GM21447 (cell line): Measurements from ENCODE around the gene CLCN3.
"Not testable (repeated sequence)": the region's sequence is repeated elsewhere in the genome, so short reads cannot be mapped to it uniquely, and the experiment has no call there.

ENCODE experiments used
- ATAC-seq: cut with Tn5 transposase; IDR thresholded peaks from one replicate; pipeline ENCODE4 v1.9.1; 2021; ENCODE audit not compliant: unreplicated experiment

The CLCN3 gene

GRCh38 chr4:169617306-169617705 lies 3.1 kb upstream of the CLCN3 start:
- no peak for ATAC-seq

GRCh38 chr4:169618286-169618685 lies 2.1 kb upstream of the CLCN3 start:
- ATAC-seq = no peak

- ATAC-seq = no peak
Observed at GRCh38 chr4:169618986-169619385, 1.4 kb upstream of the CLCN3 start.

GRCh38 chr4:169619518-169619957 lies 840 bp upstream of the CLCN3 start:
- peak; percentile 44 for ATAC-seq

DNA sequence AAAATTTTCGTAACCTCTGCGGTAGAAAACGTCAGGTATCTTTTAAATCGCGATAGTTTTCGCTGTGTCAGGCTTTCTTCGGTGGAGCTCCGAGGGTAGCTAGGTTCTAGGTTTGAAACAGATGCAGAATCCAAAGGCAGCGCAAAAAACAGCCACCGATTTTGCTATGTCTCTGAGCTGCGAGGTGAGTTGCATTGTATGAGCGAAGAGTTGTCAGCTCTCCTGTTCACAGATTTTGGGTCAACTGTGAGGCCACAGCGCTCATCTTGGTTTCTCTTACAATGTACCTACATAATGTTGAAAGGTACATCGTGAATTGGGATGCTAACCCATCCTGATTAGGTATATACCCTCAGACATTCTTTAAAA lies 486 bp downstream of the CLCN3 start:
- no peak for ATAC-seq

- peak; percentile 18 for ATAC-seq
Observed at GRCh38 chr4:169621731-169622492, 1.5 kb downstream of the CLCN3 start.

- no peak for ATAC-seq
Observed at GRCh38 chr4:169622566-169622965, 2.2 kb downstream of the CLCN3 start.

DNA sequence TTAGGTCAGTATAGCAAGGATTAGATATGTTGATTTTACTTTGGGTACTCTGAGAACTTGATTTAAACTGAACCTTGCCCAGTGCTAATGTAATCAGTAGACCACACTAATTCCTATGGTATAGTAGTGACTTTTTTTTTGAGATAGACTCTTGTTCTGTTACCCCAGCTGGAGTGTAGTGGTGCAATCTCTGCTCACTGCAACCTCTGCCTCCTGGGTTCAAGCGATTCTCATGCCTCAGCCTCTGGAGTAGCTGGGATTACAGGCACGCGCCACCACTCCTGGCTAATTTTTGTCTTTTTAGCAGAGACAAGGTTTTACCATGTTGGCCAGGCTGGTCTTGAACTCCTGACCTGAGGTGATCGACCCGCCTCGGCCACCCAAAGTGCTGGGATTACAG lies 3.6 kb downstream of the CLCN3 start:
- not testable (repeated sequence) for ATAC-seq

DNA sequence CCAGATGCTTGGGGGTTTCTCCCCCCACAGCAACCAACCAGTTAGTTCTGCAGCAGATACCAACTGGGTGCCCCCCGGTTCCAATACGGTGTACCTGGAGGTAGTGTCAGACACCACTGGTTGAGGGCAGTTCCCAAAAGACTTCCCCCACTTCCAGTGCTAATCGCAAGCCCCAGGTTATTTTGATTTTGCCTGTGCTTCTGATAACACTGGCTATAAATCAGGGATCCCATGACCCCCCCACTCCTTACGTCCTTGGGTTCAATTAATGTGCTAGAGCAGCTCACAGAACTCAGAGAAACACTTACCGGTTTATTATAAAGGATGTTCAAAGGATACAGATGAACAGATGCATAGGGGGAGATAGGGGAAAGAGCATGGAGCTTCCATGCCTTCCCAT lies 5.5 kb downstream of the CLCN3 start:
- no peak for ATAC-seq

DNA sequence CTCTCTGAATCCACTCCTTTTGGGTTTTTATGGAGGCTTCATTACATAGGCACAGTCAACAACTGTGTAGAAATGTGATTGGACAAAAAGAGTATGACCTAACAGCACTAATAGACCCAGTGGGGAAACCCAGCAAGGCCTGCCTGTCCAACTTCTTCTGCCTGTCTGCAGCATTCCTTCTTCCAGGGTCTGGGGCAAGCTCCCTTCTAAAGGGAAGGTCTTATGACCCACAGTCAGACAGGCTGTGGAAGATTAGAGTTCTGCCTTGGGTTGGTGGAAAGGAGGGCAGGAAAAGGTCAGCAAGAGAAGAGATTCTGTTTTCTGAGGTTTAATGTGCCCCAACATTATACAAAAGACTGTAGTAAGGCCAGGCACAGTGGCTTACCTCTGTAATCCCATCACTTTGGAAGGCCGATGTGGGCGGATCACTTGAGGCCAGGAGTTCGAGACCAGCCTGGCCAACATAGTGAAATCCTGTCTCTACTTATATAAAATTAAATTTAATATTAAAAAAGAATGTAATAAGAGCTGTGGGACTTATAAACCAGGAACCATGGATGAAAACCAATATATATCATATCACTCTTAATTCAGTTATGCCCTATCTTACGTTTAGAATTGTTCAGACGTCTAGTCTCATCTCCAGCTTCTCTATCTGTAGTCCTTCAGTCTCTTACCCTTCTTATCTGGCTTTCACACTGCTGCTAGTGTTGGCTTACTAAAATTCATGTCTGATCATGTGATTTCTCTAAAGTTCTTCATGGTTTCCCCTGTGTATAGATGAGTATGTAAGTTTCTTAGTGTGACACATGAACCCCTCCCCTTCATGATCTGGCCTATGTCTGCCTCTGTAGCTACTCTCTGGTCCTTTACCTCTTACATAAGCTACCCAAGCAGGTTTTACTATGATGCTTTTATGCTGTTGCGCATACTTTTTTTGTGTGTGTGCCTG lies 6.2 kb downstream of the CLCN3 start:
- ATAC-seq = no peak

GRCh38 chr4:169627307-169627706 lies 6.9 kb downstream of the CLCN3 start:
- peak; percentile 66 for ATAC-seq

GRCh38 chr4:169628579-169628978 lies 8.2 kb downstream of the CLCN3 start:
- ATAC-seq = no peak

GRCh38 chr4:169630069-169630468 lies 9.7 kb downstream of the CLCN3 start:
- ATAC-seq = no peak

DNA sequence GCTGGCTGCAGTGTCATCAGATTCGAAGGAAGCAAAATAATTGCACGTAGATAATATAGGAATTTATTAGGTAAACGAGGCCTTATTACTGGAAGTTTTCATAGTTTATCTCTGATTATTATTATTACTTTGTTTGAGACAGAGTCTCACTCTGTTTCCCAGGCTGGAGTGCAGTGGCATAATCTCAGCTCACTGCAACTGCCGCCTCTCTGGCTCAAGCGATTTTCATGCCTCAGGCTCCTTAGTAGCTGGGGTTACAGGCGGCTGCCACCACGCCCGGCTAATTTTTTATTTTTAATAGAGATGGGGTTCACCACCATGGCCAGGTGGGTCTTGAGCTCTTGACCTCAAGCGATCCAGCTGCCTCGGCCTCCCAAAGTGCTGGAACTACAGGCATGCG lies 12.5 kb downstream of the CLCN3 start:
- ATAC-seq = no peak

- ATAC-seq = no peak
Observed at GRCh38 chr4:169634975-169635374, 14.6 kb downstream of the CLCN3 start.

DNA sequence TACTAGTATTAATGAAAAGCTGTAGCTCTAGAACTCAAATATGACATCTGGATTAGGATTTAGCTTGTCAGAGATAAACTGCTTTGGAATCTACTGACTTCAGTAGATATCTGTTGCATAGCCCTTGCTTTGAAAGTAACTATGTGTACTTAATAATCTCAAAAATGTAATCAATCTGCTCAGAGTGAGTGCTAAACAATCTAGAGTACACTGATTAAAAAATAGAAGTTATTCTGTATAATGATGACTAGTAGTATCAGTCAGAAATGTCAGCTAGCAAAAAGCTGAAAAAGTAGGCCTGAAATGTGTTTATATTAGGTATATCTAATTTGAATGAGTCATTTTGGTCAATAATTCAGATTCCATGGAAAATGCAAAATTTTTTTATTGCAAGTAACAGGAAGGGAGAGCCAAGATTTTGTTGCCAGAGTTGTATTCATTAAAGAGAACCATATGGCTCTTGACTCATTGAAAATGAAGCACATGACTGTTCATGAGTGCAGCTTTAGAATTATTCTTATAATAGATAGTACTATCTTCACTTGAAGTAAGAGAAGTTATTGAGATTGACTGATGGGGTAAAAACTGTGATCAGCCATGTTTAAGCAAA lies 20.0 kb downstream of the CLCN3 start:
- no peak for ATAC-seq

GRCh38 chr4:169644802-169645201 lies 24.4 kb downstream of the CLCN3 start:
- no peak for ATAC-seq

DNA sequence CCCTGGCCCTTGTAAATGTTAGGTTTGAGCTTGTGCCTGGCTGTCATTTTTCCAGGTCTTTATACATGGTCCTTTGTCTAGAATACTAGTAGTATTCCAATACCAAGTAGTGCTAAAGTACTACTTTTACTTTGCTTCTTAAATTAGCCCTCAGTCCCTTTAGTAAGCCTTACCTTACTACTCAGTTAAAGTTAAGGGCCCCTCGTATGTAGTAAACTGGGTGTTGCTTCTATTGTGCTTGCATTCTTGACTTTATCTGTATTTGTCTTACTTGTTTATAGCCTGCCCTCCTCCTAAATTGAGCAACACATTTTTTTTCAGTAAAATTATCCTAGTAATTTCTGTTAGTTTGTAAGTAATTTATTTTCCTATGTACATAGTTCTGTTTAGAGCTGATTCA lies 25.2 kb downstream of the CLCN3 start:
- no peak for ATAC-seq

- ATAC-seq = no peak
Observed at GRCh38 chr4:169649545-169650226, 29.3 kb downstream of the CLCN3 start.

GRCh38 chr4:169650227-169650936 lies 30.0 kb downstream of the CLCN3 start:
- no peak for ATAC-seq
